Activated T-cell treated with anti-CD3 and anti-CD28 coated beads for 4 hours (primary cell): Measurements from ENCODE around the gene ENOX2.
"Not testable (repeated sequence)": the region's sequence is repeated elsewhere in the genome, so short reads cannot be mapped to it uniquely, and the experiment has no call there.

Experiments used
- DNase-seq: peaks from one replicate; pipeline ENCODE4 v3.0.0-alpha.2; 2020

ENOX2 gene

DNA sequence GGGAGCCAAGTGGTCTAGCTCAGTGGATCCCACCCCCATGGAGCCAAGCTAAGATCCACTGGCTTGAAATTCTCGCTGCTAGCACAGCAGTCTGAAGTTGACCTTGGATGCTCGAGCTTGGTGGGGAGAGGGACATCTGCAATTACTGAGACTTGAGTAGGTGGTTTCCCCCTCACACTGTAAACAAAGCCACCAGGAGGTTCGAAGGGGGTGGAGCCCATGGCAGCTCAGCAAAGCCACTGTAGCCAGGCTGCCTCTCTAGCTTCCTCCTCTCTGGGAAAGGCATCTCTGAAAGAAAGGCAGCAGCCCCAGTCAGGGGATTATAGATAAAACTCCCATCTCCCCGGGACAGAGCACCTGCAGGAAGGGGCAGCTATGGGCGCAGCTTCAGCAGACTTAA lies 89.1 kb downstream of the ENOX2 start:
- DNase-seq, result not testable (repeated sequence)

DNA sequence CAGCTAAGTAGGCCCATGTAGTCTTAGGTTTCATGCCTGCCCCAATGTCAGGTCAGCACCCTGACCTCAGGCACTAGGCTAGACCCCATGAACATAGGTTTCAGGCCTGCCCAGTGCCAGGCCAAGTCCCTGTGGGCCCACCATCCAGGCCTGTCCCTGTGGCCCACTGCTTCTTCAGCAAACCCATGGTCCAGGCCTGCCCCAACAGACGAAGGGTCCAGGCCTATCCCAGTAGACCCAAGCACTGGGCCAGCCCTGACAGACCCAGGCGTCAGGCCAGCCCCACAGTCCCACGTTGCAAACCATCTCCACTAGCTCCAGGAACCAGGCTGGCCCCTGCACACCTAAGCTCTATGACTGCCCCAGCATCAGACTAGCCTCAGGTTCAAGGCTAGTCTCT lies 92.4 kb downstream of the ENOX2 start:
- DNase-seq, result no peak

GRCh38 chrX:130805903-130806302 lies 97.1 kb downstream of the ENOX2 start:
- no peak for DNase-seq

- no peak for DNase-seq
Measured at GRCh38 chrX:130803537-130803936, 99.5 kb downstream of the ENOX2 start.

- DNase-seq, result no peak
Measured at GRCh38 chrX:130801901-130802300, 101.1 kb downstream of the ENOX2 start.

DNA sequence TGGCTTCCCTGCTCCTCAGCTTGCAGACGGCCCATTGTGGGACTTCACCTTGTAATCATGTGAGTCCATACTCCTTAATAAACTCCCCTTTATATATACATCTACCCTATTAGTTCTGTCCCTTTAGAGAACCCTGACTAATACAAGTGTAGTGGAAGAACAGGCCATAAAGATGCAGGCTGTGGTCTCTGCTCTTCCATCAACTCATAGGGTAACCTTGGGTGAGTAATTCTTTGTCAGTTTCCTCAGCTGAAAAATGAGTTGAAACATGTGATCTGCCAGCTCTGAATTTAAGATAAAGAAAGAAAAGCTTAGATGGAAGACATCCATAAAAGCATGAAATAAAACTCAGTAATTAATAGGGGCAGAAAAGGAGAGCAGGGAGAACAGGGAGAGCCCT lies 103.6 kb downstream of the ENOX2 start:
- no peak for DNase-seq

DNA sequence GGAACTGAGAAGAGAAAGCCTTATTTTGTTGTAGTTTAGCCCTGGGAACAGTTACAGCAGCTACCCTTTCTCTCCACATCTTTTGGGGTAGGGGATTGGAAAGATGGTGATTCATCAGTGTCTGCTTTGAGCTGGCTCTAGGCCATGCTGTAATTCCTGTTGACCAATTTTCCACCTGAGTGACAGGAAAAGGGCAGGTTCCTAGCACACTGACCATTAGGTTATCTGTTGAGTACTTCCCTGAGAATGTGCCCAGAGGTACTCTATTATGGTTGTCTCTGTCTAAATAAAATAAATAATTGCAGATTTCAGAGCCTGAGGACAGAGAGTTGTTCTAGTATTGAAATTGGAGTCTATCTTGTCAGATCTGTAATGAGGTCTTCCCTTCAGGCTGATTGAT lies 109.0 kb downstream of the ENOX2 start:
- no peak for DNase-seq

DNA sequence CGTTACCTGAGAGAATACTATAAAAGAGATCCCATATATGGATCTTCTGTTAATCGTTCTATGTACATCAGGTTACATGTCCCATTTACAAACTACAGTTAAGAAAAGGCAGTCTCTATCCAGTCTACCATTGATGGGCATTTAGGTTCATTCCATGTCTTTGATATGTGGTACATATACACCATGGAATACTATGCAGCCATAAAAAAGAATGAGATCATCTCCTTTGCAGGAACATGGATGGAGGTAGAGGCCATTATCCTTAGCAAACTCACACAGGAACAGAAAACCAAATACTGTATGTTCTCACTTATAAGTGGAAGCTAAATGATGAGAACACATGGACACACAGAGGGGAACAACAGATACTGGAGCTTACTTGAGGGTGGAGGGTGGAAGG lies 111.1 kb downstream of the ENOX2 start:
- not testable (repeated sequence) for DNase-seq

GRCh38 chrX:130789793-130790192 lies 113.2 kb downstream of the ENOX2 start:
- DNase-seq, result no peak

DNA sequence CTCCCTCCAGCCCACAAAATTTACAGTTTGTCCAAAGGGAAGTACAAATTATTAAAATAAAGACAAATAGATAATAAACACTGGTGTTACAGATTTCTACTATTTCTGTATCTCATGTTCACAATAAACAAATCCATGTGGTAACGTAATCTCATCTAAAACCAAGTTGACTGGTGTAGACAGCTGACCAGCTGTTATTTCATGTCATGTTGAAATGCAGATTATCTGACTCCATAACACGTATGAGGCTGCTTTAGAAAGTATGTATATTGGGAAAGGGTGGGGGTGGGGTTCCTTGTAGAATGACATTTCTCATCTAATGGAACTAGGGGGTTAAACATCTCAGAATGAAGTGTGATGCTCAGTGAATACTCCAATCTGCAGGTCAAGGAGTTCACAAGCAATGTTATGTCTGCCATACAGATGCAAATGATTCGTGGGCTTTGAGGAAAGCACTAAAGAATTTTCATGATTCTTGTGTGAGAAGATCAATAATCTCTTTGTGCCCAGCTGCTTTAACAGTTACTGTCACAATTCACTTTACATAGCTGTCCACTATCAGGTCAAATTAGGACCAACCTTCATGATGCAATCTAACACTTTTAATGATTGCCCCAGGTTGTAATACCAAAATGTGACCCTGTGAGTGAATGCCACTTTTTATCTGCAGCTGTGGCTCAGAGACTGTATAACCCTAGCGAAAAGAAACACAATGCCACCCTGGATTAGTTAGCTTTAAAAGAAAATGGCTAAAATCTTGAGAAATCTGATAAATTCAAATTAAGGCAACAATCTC lies 114.0 kb downstream of the ENOX2 start:
- DNase-seq, result no peak

GRCh38 chrX:130786030-130786429 lies 117.0 kb downstream of the ENOX2 start:
- no peak for DNase-seq

DNA sequence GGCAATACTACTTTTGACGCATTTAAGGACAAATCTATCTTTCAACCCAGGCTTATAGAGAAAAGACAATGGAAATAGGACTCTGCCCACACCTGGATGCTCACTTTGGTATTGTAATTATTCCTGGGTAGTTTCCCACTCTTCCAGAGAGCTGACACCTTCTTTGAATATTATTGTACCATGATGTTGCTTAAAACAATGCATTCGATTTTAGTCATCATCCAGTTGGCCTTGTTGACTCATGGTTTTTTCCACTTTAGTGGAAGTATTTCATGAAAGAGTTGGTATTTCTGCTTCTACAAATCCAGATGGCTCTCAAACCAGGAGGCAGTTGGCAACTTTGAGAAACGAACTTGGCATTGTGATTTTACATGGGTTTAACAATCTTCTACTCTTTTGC lies 124.2 kb downstream of the ENOX2 start:
- no peak for DNase-seq

DNA sequence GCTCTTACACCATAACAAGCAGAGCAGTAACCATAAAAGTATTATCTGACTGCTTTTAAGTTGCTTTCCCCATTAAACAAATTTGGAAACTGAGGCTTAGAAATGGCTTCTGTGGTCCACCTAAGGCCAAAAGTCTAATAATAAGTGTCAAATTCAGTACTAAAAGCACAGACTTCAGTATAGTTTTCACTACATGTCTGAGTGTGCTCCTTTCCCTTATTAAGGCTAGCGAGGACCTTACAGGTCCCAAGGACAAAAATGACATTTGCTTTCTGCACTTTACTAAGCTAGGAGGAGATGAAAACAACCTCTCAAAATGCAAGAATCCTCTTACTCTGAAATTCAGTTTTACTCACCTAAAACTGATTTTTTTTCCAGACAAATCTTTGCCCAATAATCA lies 127.2 kb downstream of the ENOX2 start:
- DNase-seq, result no peak

- no peak for DNase-seq
Measured at GRCh38 chrX:130772776-130773143, 130.2 kb downstream of the ENOX2 start.

- no peak for DNase-seq
Measured at GRCh38 chrX:130772105-130772775, 130.8 kb downstream of the ENOX2 start.

DNA sequence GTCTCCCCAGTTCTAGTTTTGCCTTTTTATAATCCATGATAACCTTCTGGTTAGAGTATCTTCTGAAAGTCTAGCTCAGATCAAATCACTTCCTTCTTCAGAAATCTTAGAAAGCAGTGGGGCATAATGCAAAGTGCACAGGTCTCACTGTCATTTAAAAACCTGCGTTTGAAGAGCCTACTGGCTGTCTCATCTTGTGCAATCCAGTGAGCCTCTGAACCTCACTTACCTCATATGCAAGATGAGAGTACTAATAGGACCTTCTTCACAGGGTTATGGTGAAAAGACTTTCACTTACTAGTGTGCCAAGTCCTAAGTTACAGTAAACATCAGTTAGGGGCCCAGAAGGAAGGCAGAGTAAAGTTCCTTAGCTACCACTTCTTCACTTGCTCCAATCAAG lies 131.4 kb downstream of the ENOX2 start:
- no peak for DNase-seq

- DNase-seq, result no peak
Measured at GRCh38 chrX:130771230-130771629, 131.8 kb downstream of the ENOX2 start.

- no peak for DNase-seq
Measured at GRCh38 chrX:130770615-130771014, 132.4 kb downstream of the ENOX2 start.

GRCh38 chrX:130769835-130770234 lies 133.2 kb downstream of the ENOX2 start:
- no peak for DNase-seq

DNA sequence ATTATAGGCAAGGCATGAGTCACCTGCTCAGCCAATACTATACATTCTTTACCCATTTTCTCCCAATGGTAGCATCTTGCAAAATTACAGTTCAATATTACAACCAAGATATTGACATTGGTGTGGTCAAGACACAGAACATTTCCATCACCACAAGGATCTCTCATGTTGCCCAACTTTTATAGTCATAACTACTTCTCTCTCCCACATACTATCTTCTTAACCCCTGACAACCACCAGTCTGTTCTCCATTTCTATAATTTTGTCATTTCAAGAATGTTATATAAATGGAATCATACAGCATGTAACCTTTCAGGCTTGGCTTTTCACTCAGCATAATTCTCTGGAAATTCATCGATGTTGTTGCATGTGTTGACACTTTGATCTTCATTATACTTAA lies 144.9 kb downstream of the ENOX2 start:
- DNase-seq, result no peak

DNA sequence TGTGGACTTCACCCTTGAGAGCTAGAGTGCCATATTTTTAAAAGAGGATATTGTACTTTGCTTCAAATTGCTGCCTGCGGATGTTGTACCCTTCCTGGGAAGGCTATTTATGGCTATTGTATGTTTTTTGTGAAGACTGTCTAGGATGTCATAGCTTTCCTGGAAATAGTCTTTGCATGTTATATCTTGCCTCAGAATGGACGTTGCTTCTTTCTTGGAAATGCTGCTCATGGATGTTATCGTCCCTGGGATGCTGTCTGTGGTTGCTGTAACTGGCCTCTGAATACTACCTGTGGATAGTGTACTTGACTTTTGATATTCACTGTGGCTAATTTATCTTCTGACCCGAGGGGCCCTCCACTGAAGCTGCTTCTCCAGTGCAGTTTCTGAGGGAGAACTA lies 146.8 kb downstream of the ENOX2 start:
- no peak for DNase-seq

GRCh38 chrX:130754353-130754752 lies 148.7 kb downstream of the ENOX2 start:
- no peak for DNase-seq

DNA sequence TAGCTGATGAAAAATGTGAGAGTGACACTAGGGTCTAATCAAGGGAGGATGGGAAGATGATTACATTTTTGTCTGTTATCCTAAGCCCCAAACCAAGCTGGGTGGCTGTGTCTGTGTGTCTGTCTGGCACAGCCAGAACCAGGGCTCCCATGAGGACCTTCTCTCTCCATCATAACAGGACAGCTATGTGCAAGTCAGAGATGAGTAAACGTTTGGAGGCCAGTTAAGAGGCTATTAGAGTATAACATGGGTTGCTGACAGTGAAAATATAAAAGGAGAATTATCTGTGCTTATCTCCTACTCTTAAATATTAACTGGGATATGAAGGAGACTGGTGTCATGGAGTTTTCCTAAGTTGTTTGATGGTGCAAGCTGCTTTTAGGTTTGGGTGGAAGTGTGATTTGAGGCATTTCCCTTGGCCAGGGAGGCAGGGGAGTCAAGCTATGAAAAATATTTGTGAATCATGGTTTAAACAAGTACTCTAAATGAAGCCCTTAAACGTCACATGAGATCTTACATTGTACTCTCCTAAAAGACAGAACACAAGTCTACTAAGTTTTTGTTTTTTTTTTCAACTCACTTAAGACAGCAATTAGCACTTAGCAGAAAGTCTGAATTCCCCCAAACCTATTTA lies 156.2 kb downstream of the ENOX2 start:
- DNase-seq, result no peak

GRCh38 chrX:130746077-130746476 lies 156.9 kb downstream of the ENOX2 start:
- no peak for DNase-seq
